Measurements from ENCODE around the gene PHYHD1. TPM values are rescaled to one million over a fixed set of nuclear protein-coding genes. Genes with fewer than 3 reads are reported as not detected.

PHYHD1 gene
- polyA plus RNA-seq, 1 donor (not counting 4 experiments of a cell fraction or from before 2014, with no cell fraction given): 4.7 TPM

DNA sequence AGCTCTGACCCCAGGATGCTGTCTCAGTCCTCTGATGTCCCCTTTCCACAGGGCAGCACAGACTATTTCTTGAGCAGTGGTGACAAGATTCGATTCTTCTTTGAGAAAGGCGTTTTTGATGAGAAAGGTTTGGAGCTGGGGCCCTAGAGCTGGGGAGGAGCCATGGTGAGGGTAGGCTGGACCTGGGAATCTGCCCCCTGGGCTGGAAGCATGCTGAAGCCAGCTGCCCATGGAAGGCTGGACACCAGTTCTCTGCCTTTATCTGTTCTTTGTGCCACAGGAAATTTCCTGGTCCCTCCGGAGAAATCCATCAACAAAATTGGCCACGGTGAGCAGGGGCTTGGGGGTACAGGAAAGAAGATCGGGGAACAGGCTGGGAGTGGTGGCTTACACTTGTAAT, 12.9 kb downstream of the PHYHD1 start:
- Histone ChIP-seq H3K4me1 (ENCODE audit: control insufficient read depth, extremely low read depth, insufficient read depth, low read length) (peaks cover 15% of the 10 kb centered on the region), H3K9me1 (ENCODE audit: control insufficient read depth, extremely low read depth, insufficient read depth, low read length) (no peaks in the 10 kb centered on the region), H3K79me2 (ENCODE audit: control insufficient read depth, insufficient read depth, low read length) (no peaks in the 10 kb centered on the region), H3K27ac (ENCODE audit: control insufficient read depth, insufficient read depth, low read length) (no peak overlapping the region), H3K9ac (ENCODE audit: control insufficient read depth, extremely low read depth, insufficient read depth, low read length) (no peak overlapping the region), H3K4me2 (ENCODE audit: control insufficient read depth, extremely low read depth, insufficient read depth, low read depth, low read length) (no peak overlapping the region), H3K27me3 (ENCODE audit: control insufficient read depth, extremely low read depth, insufficient read depth, low read length) (no peaks in the 10 kb centered on the region), H3K4me3 (ENCODE audit: control insufficient read depth in 2 of 3, extremely low read depth in 1 of 3, insufficient read depth in 2 of 3, low read depth in 1 of 3, low read length in 3 of 3) (no peak overlapping the region), H4K20me1 (ENCODE audit: control insufficient read depth, extremely low read depth, insufficient read depth, low read length) (no peaks in the 10 kb centered on the region), H3K36me3 (ENCODE audit: control insufficient read depth in 2 of 2, extremely low read depth in 1 of 2, insufficient read depth in 2 of 2, low read length in 2 of 2) (no peaks in the 10 kb centered on the region), H3K9me3 (ENCODE audit: control insufficient read depth, low read depth, low read length) (no peaks in the 10 kb centered on the region), H2AFZ (ENCODE audit: control insufficient read depth, low read length) (no peak overlapping the region)
- dilution Hi-C loops (cut with MboI; ENCODE audit: extremely low pct_ligation_motif_present, low sequenced_read_pairs): no loop called here
- TF ChIP-seq CTCF (optimal IDR thresholded peaks at IDR 0.05 in 1 of 3, IDR thresholded peaks at IDR 0.05 in 1 of 3, conservative IDR thresholded peaks at IDR 0.05 in 1 of 3; ENCODE audit: extremely low read depth in 1 of 3, insufficient read depth in 2 of 3, low read length in 3 of 3) (no peak), EZH2 (IDR thresholded peaks at IDR 0.05; ENCODE audit: low read length) (no peak)
- FAIRE-seq (no peak), DNase-seq (ENCODE audit: low read depth, low spot score) (no peak)

DNA sequence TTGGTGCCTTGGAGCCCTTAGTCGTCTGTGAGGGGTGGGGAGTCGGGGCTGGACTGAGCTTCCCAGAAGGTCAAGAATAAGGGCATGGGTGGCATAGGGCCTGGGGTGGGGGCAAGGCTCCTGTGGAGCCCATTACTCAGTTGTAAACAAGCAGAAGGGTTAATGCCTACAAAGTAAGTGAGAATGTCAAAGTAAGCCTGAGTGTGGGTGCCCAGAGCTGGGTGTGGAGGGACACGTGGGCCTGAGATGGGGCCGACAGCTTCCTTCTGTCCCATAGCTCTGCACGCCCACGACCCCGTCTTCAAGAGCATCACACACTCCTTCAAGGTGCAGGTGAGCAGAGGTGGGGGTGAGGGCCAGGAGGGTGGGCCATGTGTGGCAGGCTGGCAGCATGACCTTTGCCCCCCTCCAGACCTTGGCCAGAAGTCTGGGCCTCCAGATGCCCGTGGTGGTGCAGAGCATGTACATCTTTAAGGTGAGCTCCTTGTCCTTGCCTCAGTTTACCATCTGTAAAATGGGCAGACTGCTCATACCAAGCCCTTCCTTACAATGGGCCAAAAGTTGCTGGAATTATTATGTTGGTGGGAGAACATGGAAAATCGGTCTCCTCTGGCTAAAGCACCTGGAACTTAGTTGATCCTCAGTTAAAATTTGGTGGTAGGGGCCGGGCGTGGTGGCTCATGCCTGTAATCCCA, 15.5 kb downstream of the PHYHD1 start:
- Histone ChIP-seq H3K4me2 (ENCODE audit: control insufficient read depth, extremely low read depth, insufficient read depth, low read depth, low read length) (no peak overlapping the region), H3K4me3 (ENCODE audit: control insufficient read depth in 2 of 3, extremely low read depth in 1 of 3, insufficient read depth in 2 of 3, low read depth in 1 of 3, low read length in 3 of 3) (no peak overlapping the region), H3K9me3 (ENCODE audit: control insufficient read depth, low read depth, low read length) (no peaks in the 10 kb centered on the region), H3K9me1 (ENCODE audit: control insufficient read depth, extremely low read depth, insufficient read depth, low read length) (no peaks in the 10 kb centered on the region), H3K27me3 (ENCODE audit: control insufficient read depth, extremely low read depth, insufficient read depth, low read length) (no peaks in the 10 kb centered on the region), H2AFZ (ENCODE audit: control insufficient read depth, low read length) (no peak overlapping the region), H4K20me1 (ENCODE audit: control insufficient read depth, extremely low read depth, insufficient read depth, low read length) (no peaks in the 10 kb centered on the region), H3K9ac (ENCODE audit: control insufficient read depth, extremely low read depth, insufficient read depth, low read length) (no peak overlapping the region), H3K36me3 (ENCODE audit: control insufficient read depth in 2 of 2, extremely low read depth in 1 of 2, insufficient read depth in 2 of 2, low read length in 2 of 2) (no peaks in the 10 kb centered on the region), H3K27ac (ENCODE audit: control insufficient read depth, insufficient read depth, low read length) (no peak overlapping the region), H3K4me1 (ENCODE audit: control insufficient read depth, extremely low read depth, insufficient read depth, low read length) (peaks cover 8% of the 10 kb centered on the region), H3K79me2 (ENCODE audit: control insufficient read depth, insufficient read depth, low read length) (no peaks in the 10 kb centered on the region)
- DNase-seq (ENCODE audit: low read depth, low spot score): no peak
- no peak for TF ChIP-seq CTCF (optimal IDR thresholded peaks at IDR 0.05 in 1 of 3, IDR thresholded peaks at IDR 0.05 in 1 of 3, conservative IDR thresholded peaks at IDR 0.05 in 1 of 3; ENCODE audit: extremely low read depth in 1 of 3, insufficient read depth in 2 of 3, low read length in 3 of 3)
- no peak for TF ChIP-seq EZH2 (IDR thresholded peaks at IDR 0.05; ENCODE audit: low read length)
- FAIRE-seq: no peak
- dilution Hi-C loops (cut with MboI; ENCODE audit: extremely low pct_ligation_motif_present, low sequenced_read_pairs): no loop called here

Data from keratinocyte (primary cell).